SHP77 treated with DMSO at 0.1 percent for 48 hours (cell line): ENCODE measurements around the gene RPN2.

Experiments used
- DNase-seq: peaks from one replicate; lab custom pipeline; 2025; lab: John Stamatoyannopoulos, UW

The RPN2 gene

GRCh38 chr20:37185686-37186085 lies 6.6 kb downstream of the RPN2 start:
- DNase-seq, result no peak

DNA sequence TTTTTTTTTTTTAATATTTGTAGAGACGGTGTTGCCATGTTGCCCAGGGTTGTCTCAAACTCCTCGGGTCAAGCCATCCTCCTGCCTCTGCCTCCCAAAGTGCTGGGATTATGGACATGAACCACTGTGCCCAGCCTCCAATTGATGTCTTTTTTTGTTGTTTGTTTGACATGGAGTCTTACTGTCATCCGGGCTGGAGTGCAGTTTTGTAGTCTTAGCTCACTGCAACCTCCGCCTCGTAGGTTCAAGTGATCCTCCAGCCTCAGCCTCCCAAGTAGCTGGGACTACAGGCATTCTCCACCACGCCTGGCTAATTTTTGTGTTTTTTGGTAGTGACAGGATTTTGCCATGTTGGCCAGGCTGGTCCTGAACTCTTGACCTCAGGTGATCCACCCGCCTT lies 9.7 kb downstream of the RPN2 start:
- DNase-seq, result no peak

- no peak for DNase-seq
Observed at GRCh38 chr20:37189416-37190016, 10.4 kb downstream of the RPN2 start.

DNA sequence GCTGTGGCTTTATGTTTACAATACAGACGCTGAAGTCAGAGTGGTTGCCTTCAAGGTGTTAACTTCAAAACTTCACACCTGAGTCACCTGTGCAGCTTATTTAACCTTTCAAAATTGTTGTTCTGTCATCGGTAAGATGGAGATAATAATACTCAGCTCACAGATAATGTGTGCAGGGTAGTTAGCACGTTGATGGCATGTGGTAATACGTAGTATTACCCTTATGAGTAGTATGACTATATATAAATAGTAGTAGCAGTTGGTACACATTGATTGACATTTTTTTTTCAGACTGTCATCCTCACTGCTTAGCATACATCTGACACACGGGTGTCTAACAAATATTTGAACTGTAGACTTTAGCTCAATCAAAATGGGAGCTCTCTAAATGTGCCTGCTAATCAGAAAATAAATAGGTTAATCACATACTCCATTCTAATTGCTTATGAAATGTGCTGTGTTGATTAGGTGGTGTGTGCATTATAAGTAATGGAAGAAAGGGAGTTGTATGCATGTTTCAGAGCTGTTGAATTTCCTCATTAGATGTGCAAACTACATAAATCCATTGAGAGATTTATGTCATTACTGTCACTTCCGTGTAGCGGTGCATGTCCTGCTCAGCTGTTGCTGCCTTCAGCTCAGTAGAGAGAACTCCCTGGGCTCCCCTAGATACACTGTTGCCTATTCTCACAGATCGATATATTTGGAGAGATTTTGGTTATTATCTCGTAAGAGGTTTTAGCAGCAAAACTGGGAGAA lies 11.4 kb downstream of the RPN2 start:
- DNase-seq, result no peak

GRCh38 chr20:37192137-37192854 lies 13.2 kb downstream of the RPN2 start:
- DNase-seq, result peak; percentile 40

DNA sequence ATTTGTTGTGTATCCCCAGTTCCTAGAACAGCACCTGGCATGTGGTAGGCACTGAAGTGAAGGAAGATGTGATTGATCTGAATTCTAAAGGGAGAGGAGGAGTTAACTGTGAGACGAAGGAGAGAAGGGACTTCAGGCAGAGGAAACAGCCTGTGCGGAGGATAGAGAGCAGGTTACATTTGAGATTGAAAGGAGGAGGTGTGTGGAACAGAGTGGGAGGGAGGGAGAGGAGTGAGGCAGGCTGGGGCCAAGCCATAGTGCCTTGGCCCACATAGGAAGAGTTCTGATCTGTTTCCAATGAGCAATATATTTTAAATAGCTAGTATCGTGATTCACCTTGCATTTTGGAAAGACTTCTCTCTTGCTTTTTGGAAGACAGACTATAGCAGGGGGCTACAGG lies 14.1 kb downstream of the RPN2 start:
- no peak for DNase-seq

DNA sequence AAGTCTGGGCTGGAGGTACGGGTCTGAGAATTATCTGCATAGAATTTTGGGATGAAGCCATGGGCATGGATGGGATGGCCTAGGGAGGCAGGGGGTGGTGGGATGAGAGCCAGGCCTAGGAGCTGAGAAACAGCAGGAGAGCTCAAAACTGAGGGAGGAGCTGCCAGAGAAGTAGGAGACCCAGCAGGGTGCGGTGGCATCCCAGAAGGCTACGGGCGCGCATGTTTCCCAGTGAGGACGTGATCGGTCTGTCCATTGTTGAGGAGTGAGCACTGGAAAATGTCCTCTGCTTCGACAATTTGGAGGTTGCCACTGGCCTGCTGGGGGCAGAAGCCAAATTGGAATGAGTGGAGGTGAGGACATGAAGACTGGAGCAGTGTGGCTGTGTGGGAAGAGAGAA lies 14.7 kb downstream of the RPN2 start:
- no peak for DNase-seq

GRCh38 chr20:37194621-37195417 lies 15.7 kb downstream of the RPN2 start:
- no peak for DNase-seq

- DNase-seq, result no peak
Observed at GRCh38 chr20:37198932-37199660, 20.0 kb downstream of the RPN2 start.

GRCh38 chr20:37200376-37200775 lies 21.2 kb downstream of the RPN2 start:
- no peak for DNase-seq

DNA sequence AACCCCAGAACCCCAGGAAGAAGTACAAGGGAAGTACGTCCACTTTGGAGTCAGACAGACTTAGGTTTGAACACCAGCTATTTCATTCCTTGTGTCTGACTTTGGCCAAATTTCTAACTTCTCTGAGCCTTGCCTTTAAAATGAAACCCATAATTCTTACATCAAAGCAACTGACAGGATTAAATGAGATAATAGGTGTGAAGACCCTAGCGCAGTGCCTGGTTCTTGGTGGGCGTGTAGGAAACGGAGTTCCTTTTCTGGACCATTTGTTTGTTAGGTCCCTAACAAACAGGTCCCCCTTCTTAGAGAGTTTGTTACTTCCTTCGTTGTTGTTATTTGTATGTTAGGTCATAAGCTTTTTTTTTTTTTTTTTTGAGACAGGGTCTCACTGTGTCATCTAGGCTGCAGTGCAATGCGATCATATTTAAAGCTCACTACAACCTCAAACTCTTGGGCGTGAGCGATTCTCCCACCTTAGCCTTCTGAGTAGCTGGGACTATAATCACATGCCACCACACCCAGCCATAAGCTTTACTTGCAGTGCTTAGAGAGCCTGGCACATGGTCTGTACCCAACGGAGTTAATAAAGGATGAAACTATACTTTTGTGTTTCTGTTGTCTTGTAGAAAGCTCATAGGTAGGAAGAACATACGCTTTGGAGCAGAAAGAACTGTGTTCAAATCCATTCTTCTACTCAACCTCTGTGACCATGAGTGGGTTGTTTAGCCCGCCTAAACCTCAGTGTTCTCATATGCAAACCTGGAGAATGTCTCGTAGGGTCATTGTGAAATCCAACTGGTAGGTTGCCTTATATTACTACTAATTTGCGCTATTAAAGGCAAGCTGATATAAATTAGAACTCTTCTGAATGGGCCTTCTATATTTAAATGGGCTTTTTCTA lies 22.0 kb downstream of the RPN2 start:
- DNase-seq, result no peak

- DNase-seq, result no peak
Observed at GRCh38 chr20:37201827-37202162, 22.7 kb downstream of the RPN2 start.

DNA sequence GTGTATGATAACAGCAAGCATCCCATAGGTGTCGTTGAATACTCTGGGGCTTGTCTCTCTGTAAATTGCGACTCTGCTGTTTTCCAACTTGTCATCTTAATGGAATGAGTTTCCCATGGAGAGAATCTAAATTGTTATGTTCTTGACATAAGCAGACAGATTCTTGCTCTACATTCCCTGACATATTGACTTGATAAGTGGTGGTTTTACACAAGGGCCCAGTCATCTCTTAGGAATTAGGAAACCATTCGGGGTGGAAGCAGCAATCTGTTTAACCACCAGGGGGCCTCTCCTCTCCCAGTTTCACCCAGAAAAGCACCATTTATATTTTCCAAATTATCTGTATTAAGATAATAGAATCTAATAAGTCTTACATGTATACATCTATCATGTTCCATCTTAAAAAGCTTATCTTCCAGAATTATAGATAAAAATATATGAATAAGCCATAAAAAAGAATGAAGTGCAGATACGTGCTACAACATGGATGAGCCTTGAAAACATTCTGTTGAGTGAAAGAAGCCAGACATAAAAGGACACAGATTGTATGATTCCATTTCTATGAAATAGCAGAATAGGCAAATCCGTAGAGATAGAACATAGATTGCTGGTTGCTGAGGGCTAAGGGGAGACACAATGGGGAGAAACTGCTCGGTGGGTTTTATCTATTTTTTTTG lies 23.3 kb downstream of the RPN2 start:
- DNase-seq, result no peak

- DNase-seq, result no peak
Observed at GRCh38 chr20:37204056-37204455, 24.9 kb downstream of the RPN2 start.

DNA sequence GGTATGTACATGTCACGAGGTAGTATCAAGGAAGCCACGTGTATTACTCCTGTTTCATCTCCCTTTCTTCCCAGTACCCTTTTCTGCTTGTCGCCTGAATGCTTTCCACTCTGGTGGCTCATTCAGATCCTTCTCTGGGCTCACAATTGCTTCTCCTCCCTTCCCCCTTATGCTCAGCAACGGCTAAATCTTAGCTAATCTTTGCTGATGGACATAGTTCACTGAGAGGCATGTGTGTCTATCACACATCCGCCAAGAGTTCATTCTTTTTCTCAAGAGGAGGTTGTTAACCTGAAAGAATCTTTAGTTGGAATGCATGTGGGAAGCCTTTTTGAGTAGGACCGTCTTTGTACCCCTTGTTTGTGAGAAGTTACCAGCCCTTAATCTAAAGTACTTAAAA lies 26.0 kb downstream of the RPN2 start:
- no peak for DNase-seq

DNA sequence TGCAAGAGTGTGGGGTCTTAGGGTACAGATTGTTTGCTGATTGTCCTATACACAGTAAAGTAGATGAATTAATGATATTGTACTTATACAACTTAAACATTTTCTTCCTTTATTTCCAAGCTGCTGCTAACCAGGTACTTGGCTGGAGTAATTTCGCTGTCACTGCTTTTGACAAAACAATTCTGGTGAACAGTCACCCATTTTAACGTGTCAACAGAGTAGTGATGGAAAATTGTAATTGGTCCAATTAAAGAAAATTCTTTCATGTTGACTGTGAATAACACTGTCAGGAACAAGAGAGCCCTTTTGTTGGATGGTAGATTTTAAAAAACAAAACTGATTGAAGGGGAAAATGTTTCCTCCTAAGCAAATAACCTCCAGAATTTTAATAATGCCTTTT lies 26.7 kb downstream of the RPN2 start:
- DNase-seq, result no peak

- DNase-seq, result no peak
Observed at GRCh38 chr20:37207171-37207570, 28.0 kb downstream of the RPN2 start.

DNA sequence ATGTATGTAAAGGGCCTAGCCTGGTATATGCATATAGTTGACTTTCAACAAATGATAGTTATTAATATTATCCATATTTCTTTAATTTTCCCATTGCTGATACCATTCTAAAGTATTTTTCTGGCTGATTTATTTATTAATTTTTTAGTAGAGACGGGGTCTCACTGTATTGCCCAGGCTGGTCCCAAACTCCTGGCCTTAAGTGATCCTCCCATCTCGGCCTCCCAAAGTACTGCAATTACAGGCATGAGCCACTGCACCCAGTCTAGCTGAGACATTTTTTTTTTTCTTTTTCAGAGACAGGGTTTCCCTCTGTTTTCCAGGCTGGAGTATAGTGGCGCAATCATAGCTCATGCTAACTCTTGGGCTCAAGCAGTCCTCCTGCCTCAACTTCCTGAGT lies 30.1 kb downstream of the RPN2 start:
- no peak for DNase-seq

GRCh38 chr20:37209661-37210314 lies 30.7 kb downstream of the RPN2 start:
- no peak for DNase-seq

- DNase-seq, result no peak
Observed at GRCh38 chr20:37218441-37218840, 39.3 kb downstream of the RPN2 start.
